HG02798 (cell line): Measurements from ENCODE around the gene RETREG1.
"Not testable (repeated sequence)": the region's sequence is repeated elsewhere in the genome, so short reads cannot be mapped to it uniquely, and the experiment has no call there.

Source experiments
- ATAC-seq: cut with Tn5 transposase; IDR thresholded peaks from one replicate; pipeline ENCODE4 v1.9.1; 2021; ENCODE audit warnings: mild to moderate bottlenecking; ENCODE audit not compliant: unreplicated experiment, poor library complexity

The RETREG1 gene

GRCh38 chr5:16616536-16617273, at the start of gene RETREG1:
Gene RETREG1, minus strand, starts transcription at chr5:16616997. Its CDS starts 26 bp downstream, at chr5:16616971.
- peak; percentile 78 for ATAC-seq

- no peak for ATAC-seq
These were observed 49.5 kb upstream of the RETREG1 start for GRCh38 chr5:16666130-16666882.

- no peak for ATAC-seq
These were observed 48.8 kb upstream of the RETREG1 start for GRCh38 chr5:16665601-16666000.

- ATAC-seq = no peak
These were observed 47.6 kb upstream of the RETREG1 start for GRCh38 chr5:16664368-16664767.

- no peak for ATAC-seq
These were observed 47.0 kb upstream of the RETREG1 start for GRCh38 chr5:16663840-16664239.

GRCh38 chr5:16661713-16662112, 44.9 kb upstream of the RETREG1 start:
- no peak for ATAC-seq

GRCh38 chr5:16660982-16661381, 44.2 kb upstream of the RETREG1 start:
- ATAC-seq = no peak

GRCh38 chr5:16659536-16659935, 42.7 kb upstream of the RETREG1 start:
- ATAC-seq = no peak

GRCh38 chr5:16656561-16657191, 39.9 kb upstream of the RETREG1 start:
- no peak for ATAC-seq

- ATAC-seq = no peak
These were observed 38.0 kb upstream of the RETREG1 start for GRCh38 chr5:16654647-16655334.

GRCh38 chr5:16648739-16649138, 31.9 kb upstream of the RETREG1 start:
- ATAC-seq = not testable (repeated sequence)

GRCh38 chr5:16644301-16644889, 27.6 kb upstream of the RETREG1 start:
- ATAC-seq = no peak

- ATAC-seq = no peak
These were observed 26.1 kb upstream of the RETREG1 start for GRCh38 chr5:16642867-16643266.

GRCh38 chr5:16639206-16639605, 22.4 kb upstream of the RETREG1 start:
- ATAC-seq = no peak

GRCh38 chr5:16628376-16628775, 11.6 kb upstream of the RETREG1 start:
- no peak for ATAC-seq

GRCh38 chr5:16626696-16627264, 10.0 kb upstream of the RETREG1 start:
- peak; percentile 50 for ATAC-seq

GRCh38 chr5:16625096-16625495, 8.3 kb upstream of the RETREG1 start:
- no peak for ATAC-seq

- no peak for ATAC-seq
These were observed 2.3 kb upstream of the RETREG1 start for GRCh38 chr5:16619136-16619535.

GRCh38 chr5:16618138-16618897, 1.5 kb upstream of the RETREG1 start:
- ATAC-seq = no peak
